Spinal cord (tissue), 10 donors: ENCODE data around the gene ANKLE1. TPM values are rescaled to one million over a fixed set of nuclear protein-coding genes. Genes with fewer than 3 reads are reported as not detected.

Experiments used
- DNase-seq, 6 donors: peaks; one replicate each; pipeline versions ENCODE4 v3.0.0 to v3.0.0-alpha.2; 2013 to 2015; ENCODE audit warnings: low spot score in 6 of 6, low read depth in 4 of 6
- H3K27ac ChIP-seq: one replicate; pipeline ENCODE4 v1.5.1; 2013; ENCODE audit warnings: low read depth, low read length, control low read depth
- H3K27me3 ChIP-seq: one replicate; pipeline ENCODE4 v1.6.1; 2013; ENCODE audit warnings: low read length; ENCODE audit not compliant: control insufficient read depth, insufficient read depth
- H3K36me3 ChIP-seq: one replicate; pipeline ENCODE4 v1.6.1; 2013; ENCODE audit warnings: low read length; ENCODE audit not compliant: control insufficient read depth, insufficient read depth
- H3K4me1 ChIP-seq: one replicate; pipeline ENCODE4 v1.6.1; 2013; ENCODE audit warnings: low read length; ENCODE audit not compliant: control insufficient read depth, insufficient read depth
- H3K4me3 ChIP-seq: one replicate; pipeline ENCODE4 v1.5.1; 2013; ENCODE audit warnings: low read depth, low read length, control low read depth
- H3K9me3 ChIP-seq: one replicate; pipeline ENCODE4 v1.6.1; 2013; ENCODE audit warnings: low read length; ENCODE audit not compliant: control insufficient read depth, insufficient read depth
- WGBS: methylation state at CpG from one replicate; pipeline ENCODE4 v1.1.5; 2013; ENCODE audit warnings: missing lambda C conversion rate; ENCODE audit not compliant: insufficient coverage; 5-methylcytosine and 5-hydroxymethylcytosine counted together
- polyA plus RNA-seq, 2 donors: library from polyadenylated mRNA; unstranded; fragments of 120-200 nt; gene quantifications; one replicate each; pipeline ENCODE4 v1.2.1, GENCODE V29; 2013; ENCODE audit not compliant: insufficient read length in 2 of 2
- total RNA-seq, 2 donors: library from RNA; depleted of rRNA in 1 of 2; stranded (reverse); fragments of 120-200 nt in 1 of 2; fragments of >200 nt in 1 of 2; gene quantifications; one replicate each; pipeline versions ENCODE4 v1.2.3 to v1.2.4, GENCODE V29; 2013 to 2014
- donor health status: healthy.

The ANKLE1 gene
- total and polyA plus RNA-seq, 4 donors, result 0.61 to 4.3 (median 1.7) TPM

DNA sequence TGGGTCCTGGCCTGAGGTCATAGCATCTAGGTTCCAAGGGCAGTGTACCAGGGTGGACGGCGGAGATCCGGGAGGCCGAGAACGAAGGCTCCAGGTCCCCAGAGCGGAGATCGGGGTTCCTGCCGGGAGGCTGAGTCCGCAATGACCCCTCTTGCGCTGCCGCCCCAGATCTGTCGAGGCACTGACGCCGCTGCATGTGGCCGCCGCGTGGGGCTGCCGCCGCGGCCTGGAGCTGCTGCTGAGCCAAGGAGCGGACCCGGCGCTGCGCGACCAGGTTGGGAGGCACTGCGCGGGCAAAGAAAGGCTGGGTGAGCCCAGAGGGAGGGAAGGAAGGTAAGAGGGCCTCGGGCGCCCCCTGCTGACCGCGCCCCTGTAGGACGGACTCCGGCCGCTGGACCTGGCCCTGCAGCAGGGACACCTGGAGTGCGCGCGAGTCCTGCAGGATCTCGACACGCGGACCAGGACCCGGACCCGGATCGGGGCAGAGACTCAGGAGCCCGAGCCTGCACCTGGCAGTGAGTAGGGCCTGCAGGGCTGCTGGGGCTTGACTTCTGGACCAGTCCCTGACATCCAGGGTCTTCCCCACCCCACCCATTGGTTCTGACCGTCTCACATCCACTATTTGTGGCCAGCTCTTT is 906 bp downstream of the ANKLE1 start:
- peaks cover 15% of the 10 kb centered on the region for H3K27me3 ChIP-seq
- peaks cover 35% of the 10 kb centered on the region for H3K36me3 ChIP-seq
- no peak overlapping the region for H3K27ac ChIP-seq
- no peaks in the 10 kb centered on the region for H3K9me3 ChIP-seq
- DNase-seq, result peak in 2 of 6 donors; percentile 77 to 80
- no peak overlapping the region for H3K4me3 ChIP-seq
- 6% methylated on average over 45 of the region's 45 CpGs for WGBS
- H3K4me1 ChIP-seq, result peaks cover 17% of the 10 kb centered on the region

GRCh38 chr19:17283504-17283996 is 1.8 kb downstream of the ANKLE1 start:
- DNase-seq, result no peak
- Histone ChIP-seq H3K4me1 (peaks cover 17% of the 10 kb centered on the region), H3K4me3 (no peak overlapping the region), H3K36me3 (peaks cover 26% of the 10 kb centered on the region), H3K9me3 (no peaks in the 10 kb centered on the region), H3K27me3 (peaks cover 15% of the 10 kb centered on the region), H3K27ac (no peak overlapping the region)
- 95% methylated on average over 7 of the region's 7 CpGs for WGBS

- H3K27ac ChIP-seq, result no peak overlapping the region
- WGBS, result 97% methylated on average over 15 of the region's 18 CpGs
Observed at GRCh38 chr19:17285415-17286135, 3.9 kb downstream of the ANKLE1 start.

DNA sequence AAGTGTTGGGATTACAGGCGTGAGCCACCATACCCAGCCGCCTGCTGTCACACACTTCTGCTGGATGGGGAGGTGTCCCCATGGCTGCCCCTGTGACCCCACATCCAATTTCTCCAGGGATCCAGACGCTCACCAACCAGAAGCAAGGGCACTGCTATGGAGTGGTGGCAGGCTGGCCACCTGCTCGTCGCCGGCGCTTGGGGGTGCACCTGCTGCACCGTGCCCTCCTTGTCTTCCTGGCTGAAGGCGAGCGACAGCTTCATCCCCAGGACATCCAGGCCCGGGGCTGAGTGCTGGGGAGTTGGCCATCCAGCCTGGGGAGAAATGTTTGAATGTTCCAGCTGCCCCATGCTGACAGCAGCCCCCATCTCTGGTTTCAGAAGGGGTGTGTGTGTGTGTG is 4.6 kb downstream of the ANKLE1 start:
- H3K27me3 ChIP-seq, result peaks cover 12% of the 10 kb centered on the region
- DNase-seq, result no peak
- H3K4me1 ChIP-seq, result peaks cover 21% of the 10 kb centered on the region
- H3K4me3 ChIP-seq, result no peak overlapping the region
- H3K27ac ChIP-seq, result no peak overlapping the region
- WGBS, result 96% methylated on average over 9 of the region's 11 CpGs
- no peaks in the 10 kb centered on the region for H3K9me3 ChIP-seq
- peaks cover 24% of the 10 kb centered on the region for H3K36me3 ChIP-seq

More at GRCh38 chr19:17285415-17286135, 3.9 kb downstream of the ANKLE1 start:
- Histone ChIP-seq H3K4me1 (peaks cover 21% of the 10 kb centered on the region), H3K4me3 (no peak overlapping the region), H3K36me3 (peaks cover 21% of the 10 kb centered on the region), H3K27me3 (peaks cover 15% of the 10 kb centered on the region), H3K9me3 (no peaks in the 10 kb centered on the region)
- DNase-seq, result no peak

DNA sequence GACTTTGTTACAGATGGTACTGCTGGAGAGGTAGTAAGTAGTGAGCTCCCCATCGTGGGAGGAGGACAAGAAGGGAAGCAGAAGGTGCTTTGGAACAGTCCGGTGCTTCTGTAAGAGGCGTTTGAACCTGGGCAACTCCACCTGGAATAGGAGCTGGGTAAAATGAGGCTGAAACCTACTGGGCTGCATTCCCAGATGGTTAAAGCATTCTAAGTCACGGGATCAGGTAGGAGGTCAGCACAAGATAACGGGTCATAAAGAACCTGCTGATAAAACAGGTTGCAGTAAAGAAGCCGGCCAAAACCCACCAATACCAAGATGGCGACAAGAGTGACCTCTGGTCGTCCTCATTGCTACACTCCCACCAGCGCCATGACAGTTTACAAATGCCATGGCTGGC is 5.1 kb downstream of the ANKLE1 start:
- Histone ChIP-seq H3K9me3 (no peaks in the 10 kb centered on the region), H3K36me3 (peaks cover 26% of the 10 kb centered on the region), H3K27me3 (peaks cover 7% of the 10 kb centered on the region), H3K4me3 (no peak overlapping the region), H3K4me1 (peaks cover 16% of the 10 kb centered on the region), H3K27ac (no peak overlapping the region)
- 94% methylated on average over 8 of the region's 9 CpGs for WGBS
- DNase-seq, result no peak

GRCh38 chr19:17289489-17289888 is 7.8 kb downstream of the ANKLE1 start:
- Histone ChIP-seq H3K27ac (no peak overlapping the region), H3K36me3 (peaks cover 38% of the 10 kb centered on the region), H3K9me3 (no peaks in the 10 kb centered on the region), H3K4me1 (peaks cover 14% of the 10 kb centered on the region), H3K27me3 (no peaks in the 10 kb centered on the region), H3K4me3 (no peak overlapping the region)
- 17% methylated on average over 17 of the region's 22 CpGs for WGBS
- peak in 2 of 6 donors; percentile 64 to 74 for DNase-seq

- peak in 3 of 6 donors; percentile 39 to 82 (median 77) for DNase-seq
- Histone ChIP-seq H3K4me1 (peaks cover 14% of the 10 kb centered on the region), H3K27ac (peak overlapping the region; percentile 52), H3K9me3 (no peaks in the 10 kb centered on the region), H3K27me3 (no peaks in the 10 kb centered on the region), H3K4me3 (peak overlapping the region; percentile 49), H3K36me3 (peaks cover 33% of the 10 kb centered on the region)
- WGBS, result 11% methylated on average over 43 of the region's 46 CpGs
Observed at GRCh38 chr19:17292301-17293074, 10.8 kb downstream of the ANKLE1 start.

- DNase-seq, result no peak
- Histone ChIP-seq H3K4me1 (peaks cover 14% of the 10 kb centered on the region), H3K9me3 (no peaks in the 10 kb centered on the region), H3K36me3 (peaks cover 33% of the 10 kb centered on the region), H3K4me3 (no peak overlapping the region), H3K27me3 (no peaks in the 10 kb centered on the region), H3K27ac (no peak overlapping the region)
- WGBS, result 78% methylated on average over 13 of the region's 14 CpGs
Observed at GRCh38 chr19:17293605-17294004, 11.9 kb downstream of the ANKLE1 start.

- Histone ChIP-seq H3K4me1 (peaks cover 14% of the 10 kb centered on the region), H3K27ac (no peak overlapping the region), H3K9me3 (no peaks in the 10 kb centered on the region), H3K36me3 (peaks cover 38% of the 10 kb centered on the region), H3K4me3 (no peak overlapping the region), H3K27me3 (no peaks in the 10 kb centered on the region)
- WGBS, result 81% methylated on average over 47 of the region's 48 CpGs
- no peak for DNase-seq
Observed at GRCh38 chr19:17294051-17294891, 12.6 kb downstream of the ANKLE1 start.
